ENCODE measurements around the gene SPIN2A.
"Not testable (repeated sequence)": the region's sequence is repeated elsewhere in the genome, so short reads cannot be mapped to it uniquely, and the experiment has no call there.

The SPIN2A gene

DNA sequence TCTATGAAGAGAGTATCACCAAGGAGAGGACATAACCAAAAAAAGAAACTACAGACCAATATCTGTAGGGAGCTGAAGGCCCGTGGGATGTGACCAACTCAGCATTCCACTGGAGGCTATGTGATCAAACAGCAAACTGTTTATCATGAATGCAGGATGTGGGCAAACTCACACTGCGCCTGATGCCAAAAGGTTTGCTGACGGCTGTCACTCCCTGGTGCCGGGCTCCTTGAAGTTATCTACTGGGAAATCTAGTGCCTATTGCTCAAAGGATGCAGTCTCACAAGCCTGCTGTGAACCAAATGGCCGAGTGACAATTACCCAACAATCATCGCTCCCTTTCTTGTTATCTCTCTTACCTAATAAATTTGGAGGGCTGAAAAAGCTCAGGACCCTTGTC lies 34.3 kb downstream of the SPIN2A start:
- not testable (repeated sequence) for DNase-seq (ENCODE audit: low read depth in 2 of 2)
